Heart right ventricle (tissue), 16 donors: Measurements from ENCODE around the gene FRMPD2. TPM values are rescaled to one million over a fixed set of nuclear protein-coding genes. Genes with fewer than 3 reads are reported as not detected.

ENCODE experiments used
- ATAC-seq, 8 donors: fragments of 200-7000 bp; cut with Tn5 transposase; one replicate each; pipeline ENCODE4 v1.9.1; 2020; ENCODE audit warnings: mild to moderate bottlenecking in 8 of 8, moderate library complexity in 8 of 8, moderate number of reproducible peaks in 1 of 8
- DNase-seq, 2 donors: peaks; one replicate each; pipeline ENCODE4 v3.0.0-alpha.2; 2020
- H3K27ac ChIP-seq, 10 donors: fragments of 200-600 bp; sonication (generic) in 2 of 10; one replicate each; pipeline versions ENCODE4 v1.5.0 to v1.8.0; 2020 to 2022; ENCODE audit warnings: mild to moderate bottlenecking in 3 of 10
- H3K27me3 ChIP-seq, 7 donors: fragments of 200-600 bp; one replicate each; pipeline ENCODE4 v1.8.0; 2021 to 2022; ENCODE audit warnings: mild to moderate bottlenecking in 2 of 7
- H3K36me3 ChIP-seq, 9 donors: fragments of 200-600 bp; sonication (generic) in 1 of 9; one replicate each; pipeline versions ENCODE4 v1.5.0 to v1.8.0; 2020 to 2022; ENCODE audit warnings: mild to moderate bottlenecking in 2 of 9
- H3K4me1 ChIP-seq, 9 donors: fragments of 200-600 bp; sonication (generic) in 1 of 9; one replicate each; pipeline versions ENCODE4 v1.5.0 to v1.8.0; 2020 to 2022; ENCODE audit warnings: mild to moderate bottlenecking in 4 of 9
- H3K4me3 ChIP-seq, 10 donors: fragments of 200-600 bp; sonication (generic) in 2 of 10; one replicate each; pipeline versions ENCODE4 v1.5.0 to v1.8.0; 2020 to 2022; ENCODE audit warnings: mild to moderate bottlenecking in 7 of 10, moderate library complexity in 2 of 10
- H3K9me3 ChIP-seq, 11 donors: fragments of 200-600 bp in 10 of 11; sonication (generic) in 2 of 11; one replicate each; pipeline versions ENCODE4 v1.5.0 to v1.8.0; 2013 to 2022; ENCODE audit warnings: mild to moderate bottlenecking in 2 of 11, control low read depth in 1 of 11, moderate library complexity in 1 of 11
- CTCF ChIP-seq, 9 donors: fragments of 200-600 bp; sonication (generic) in 2 of 9; IDR thresholded peaks; one replicate each; pipeline versions ENCODE4 v1.5.0 to v1.8.0; 2021 to 2022; ENCODE audit warnings: antibody characterized with exemption in 9 of 9, mild to moderate bottlenecking in 5 of 9, moderate library complexity in 1 of 9
- WGBS, 2 donors: extraction: QIAGEN DNeasy Blood & Tissue Kit; methylation state at CpG; one replicate each; pipeline ENCODE4 v1.1.7; 2013; ENCODE audit warnings: inconsistent platforms in 1 of 2; 5-methylcytosine and 5-hydroxymethylcytosine counted together
- intact Hi-C, 10 donors: fragments of 100-400 bp; cut with DNase I; formaldehyde crosslinking; loops; one replicate each; pipeline versions ENCODE4 v1.11.1 to v1.14.2; 2022
- polyA plus RNA-seq, 2 donors: library from polyadenylated mRNA; stranded (reverse); fragments of 200-250 nt; gene quantifications; one replicate each; pipeline ENCODE4 v1.2.3, GENCODE V29; 2013
- total RNA-seq, 10 donors: library from RNA; stranded (reverse); fragmentation: NEBNext Ultra II Directional in 3 of 10; extraction: Animal tissue kit (Norgen Biotek cat#: 25700) in 3 of 10; gene quantifications; one replicate each; pipeline versions ENCODE4 v1.2.1 to v1.2.4, GENCODE V29; 2021 to 2023
- donor health status: Arrhythmogenic right ventricular cardiomyopathy.
- donor health status: ischemic (EF 13 %, LVEDD 7.1; RV severe dilation, severe dysfunction).
- donor health status: healthy with polysubstance abuse.
- donor health status: DM: no; HTN: yes; CAD: no.
- donor health status: DM: no; HTN: no; CAD: no.
- donor health status: ischemic (EF 25% LVEDD 6.9; RV normal size, moderate dysfunction).
- donor health status: ischemic (EF 25% LVEDD 5.7; RV mildly dilated, moderate dysfunction).
- donor health status: healthy.
- donor health status: DM: yes; HTN: yes; CAD: no.
- donor health status: Ischemic cardiomyopathy.
- donor health status: ischemic (EF 35%, LVEDD 5.7; RV mildly dilated, moderate dysfunction).
- donor health status: nonischemic (EF 11% LVEDD 7.7; RV severe dilation, severe dysfunction).
- donor health status: DM: yes; HTN: yes; CAD: no.
- donor health status: PGD.
- donor health status: ischemic (EF 29% LVEDD 5.4; RV normal size, mild dysfunction).
- donor health status: nonischemic (EF 23%, LVEDD 6.1; RV moderate dilation, normal function).

The FRMPD2 gene
- total and polyA plus RNA-seq, 12 donors = 0.16 to 0.74 (median 0.23) TPM; not detected in 5

GRCh38 chr10:48296576-48297098 is 22.1 kb upstream of the FRMPD2 start:
- H3K9me3 ChIP-seq = no peaks in the 10 kb centered on the region
- 79 to 80% methylated on average over 4 of the region's 4 CpGs for WGBS, 2 donors
- H3K4me3 ChIP-seq = no peak overlapping the region
- H3K27me3 ChIP-seq = no peaks in the 10 kb centered on the region
- intact Hi-C loops = no loop called here
- H3K36me3 ChIP-seq = no peaks in the 10 kb centered on the region
- ATAC-seq = no peak
- H3K4me1 ChIP-seq = no peaks in the 10 kb centered on the region
- DNase-seq = no peak
- TF ChIP-seq CTCF (IDR thresholded peaks at IDR 0.05) = no peak
- H3K27ac ChIP-seq = no peak overlapping the region

GRCh38 chr10:48294431-48294830 is 19.9 kb upstream of the FRMPD2 start:
- WGBS, 2 donors = 76 to 85% methylated on average over 2 of the region's 2 CpGs

GRCh38 chr10:48292616-48293015 is 18.1 kb upstream of the FRMPD2 start:
- H3K27me3 ChIP-seq = no peaks in the 10 kb centered on the region
- intact Hi-C loops = no loop called here
- WGBS, 2 donors = 94 to 95% methylated on average over 3 of the region's 3 CpGs
- DNase-seq = no peak
- no peak for ATAC-seq
- no peak overlapping the region for H3K27ac ChIP-seq
- no peak overlapping the region for H3K4me3 ChIP-seq
- H3K9me3 ChIP-seq = no peaks in the 10 kb centered on the region
- no peaks in the 10 kb centered on the region for H3K36me3 ChIP-seq
- no peak for TF ChIP-seq CTCF (IDR thresholded peaks at IDR 0.05)
- peaks cover 0 to 13% (median 3%) of the 10 kb centered on the region in 9 donors for H3K4me1 ChIP-seq

More at GRCh38 chr10:48294431-48294830, 19.9 kb upstream of the FRMPD2 start:
- no peak overlapping the region for H3K4me3 ChIP-seq
- DNase-seq (no peak), ATAC-seq (no peak)
- no peak overlapping the region for H3K27ac ChIP-seq
- no peak for TF ChIP-seq CTCF (IDR thresholded peaks at IDR 0.05)
- no peaks in the 10 kb centered on the region for H3K9me3 ChIP-seq
- intact Hi-C loops = no loop called here
- H3K27me3 ChIP-seq = no peaks in the 10 kb centered on the region
- no peaks in the 10 kb centered on the region for H3K36me3 ChIP-seq
- H3K4me1 ChIP-seq = peaks cover 0 to 7% (median 1%) of the 10 kb centered on the region in 9 donors

GRCh38 chr10:48291190-48291589 is 16.7 kb upstream of the FRMPD2 start:
- H3K4me1 ChIP-seq = peaks cover 0 to 13% (median 3%) of the 10 kb centered on the region in 9 donors
- intact Hi-C loops = no loop called here
- DNase-seq (no peak), ATAC-seq (no peak)
- H3K4me3 ChIP-seq = no peak overlapping the region
- H3K36me3 ChIP-seq = no peaks in the 10 kb centered on the region
- peaks cover 0 to 3% (median 0%) of the 10 kb centered on the region in 7 donors for H3K27me3 ChIP-seq
- no peak overlapping the region for H3K27ac ChIP-seq
- peaks cover 0 to 3% (median 0%) of the 10 kb centered on the region in 11 donors for H3K9me3 ChIP-seq
- WGBS, 2 donors = 69 to 86% methylated on average over 3 of the region's 3 CpGs
- TF ChIP-seq CTCF (IDR thresholded peaks at IDR 0.05) = no peak
